H7 (cell line): ENCODE data around the gene HAP1. TPM values are rescaled to one million over a fixed set of nuclear protein-coding genes. Genes with fewer than 3 reads are reported as not detected.
"Not testable (repeated sequence)": the region's sequence is repeated elsewhere in the genome, so short reads cannot be mapped to it uniquely, and the experiment has no call there.

Experiments used
- DNase-seq: peaks from one replicate; pipeline ENCODE4 v3.0.0; 2012
- H3K27me3 ChIP-seq: 2 replicates; pipeline ENCODE4 v1.6.0; 2011; ENCODE audit warnings: mild to moderate bottlenecking, low read length; ENCODE audit not compliant: control insufficient read depth, insufficient read depth
- H3K36me3 ChIP-seq: replicated peaks from 2 replicates; pipeline ENCODE4 v1.5.1; 2011; ENCODE audit warnings: low read length; ENCODE audit not compliant: control insufficient read depth, insufficient read depth
- H3K4me3 ChIP-seq: 2 replicates; pipeline ENCODE4 v1.5.1; 2011; ENCODE audit warnings: low read depth, mild to moderate bottlenecking, control low read depth, low read length, moderate library complexity; ENCODE audit not compliant: insufficient read depth
- total RNA-seq: library from RNA; depleted of rRNA; stranded (reverse); fragments of >200 nt; shearing (Covaris generic); gene quantifications from 2 replicates; pipeline ENCODE4 v1.2.3, GENCODE V29; 2014; rRNA removed

The HAP1 gene
- total RNA-seq, 1 experiment from 2014 or later, result 0.28 TPM

GRCh38 chr17:41683441-41684007 is 50.9 kb downstream of the HAP1 start:
- DNase-seq, result no peak
- H3K36me3 ChIP-seq, result no peaks in the 10 kb centered on the region
- H3K27me3 ChIP-seq, result no peaks in the 10 kb centered on the region
- H3K4me3 ChIP-seq, result no peak overlapping the region

GRCh38 chr17:41682631-41683030 is 51.8 kb downstream of the HAP1 start:
- no peak for DNase-seq
- Histone ChIP-seq H3K36me3 (no peaks in the 10 kb centered on the region), H3K27me3 (no peaks in the 10 kb centered on the region), H3K4me3 (no peak overlapping the region)

- no peak for DNase-seq
- Histone ChIP-seq H3K4me3 (no peak overlapping the region), H3K27me3 (no peaks in the 10 kb centered on the region), H3K36me3 (no peaks in the 10 kb centered on the region)
Observed at GRCh38 chr17:41681776-41682175, 52.7 kb downstream of the HAP1 start.

- no peaks in the 10 kb centered on the region for H3K27me3 ChIP-seq
- no peak for DNase-seq
- H3K36me3 ChIP-seq, result no peaks in the 10 kb centered on the region
- H3K4me3 ChIP-seq, result no peak overlapping the region
Observed at GRCh38 chr17:41680426-41681040, 53.9 kb downstream of the HAP1 start.

- no peak for DNase-seq
- Histone ChIP-seq H3K4me3 (no peak overlapping the region), H3K36me3 (no peaks in the 10 kb centered on the region), H3K27me3 (no peaks in the 10 kb centered on the region)
Observed at GRCh38 chr17:41679740-41680425, 54.6 kb downstream of the HAP1 start.

- no peaks in the 10 kb centered on the region for H3K27me3 ChIP-seq
- H3K4me3 ChIP-seq, result no peak overlapping the region
- DNase-seq, result no peak
- no peaks in the 10 kb centered on the region for H3K36me3 ChIP-seq
Observed at GRCh38 chr17:41678907-41679739, 55.3 kb downstream of the HAP1 start.

- Histone ChIP-seq H3K36me3 (no peaks in the 10 kb centered on the region), H3K27me3 (no peaks in the 10 kb centered on the region), H3K4me3 (no peak overlapping the region)
- DNase-seq, result no peak
Observed at GRCh38 chr17:41678411-41678906, 56.0 kb downstream of the HAP1 start.

- H3K36me3 ChIP-seq, result no peaks in the 10 kb centered on the region
- H3K27me3 ChIP-seq, result no peaks in the 10 kb centered on the region
- no peak overlapping the region for H3K4me3 ChIP-seq
- no peak for DNase-seq
Observed at GRCh38 chr17:41676058-41676419, 58.4 kb downstream of the HAP1 start.

GRCh38 chr17:41675157-41676057 is 59.0 kb downstream of the HAP1 start:
- H3K36me3 ChIP-seq, H3K4me3 ChIP-seq, DNase-seq, H3K27me3 ChIP-seq: not testable (repeated sequence)

Other genes starting within 250 kb of the HAP1 start
- not detected in 2 replicates for gene KRT36, start 244.7 kb downstream of the HAP1 start, total RNA-seq
- gene KRT13, start 229.0 kb downstream of the HAP1 start, total RNA-seq, result not detected in 2 replicates
- gene KRT15, start 215.8 kb downstream of the HAP1 start, total RNA-seq, result 0.52 and 0.59 TPM in 2 replicates
- gene KRT19, start 206.3 kb downstream of the HAP1 start, total RNA-seq, result 44.9 and 116 TPM in 2 replicates
- not detected in 2 replicates for gene KRT9, start 162.6 kb downstream of the HAP1 start, total RNA-seq
- gene KRT14, start 147.7 kb downstream of the HAP1 start, total RNA-seq, result not detected in 2 replicates
- gene KRT16, start 121.9 kb downstream of the HAP1 start, total RNA-seq, result not detected in 2 replicates
- 0.07 TPM in 1 of 2 replicates, not detected in the other for gene KRT17, start 110.1 kb downstream of the HAP1 start, total RNA-seq
- 62.6 and 74.3 TPM in 2 replicates for gene EIF1, start 45.8 kb downstream of the HAP1 start, total RNA-seq
- gene GAST, start 22.3 kb downstream of the HAP1 start, total RNA-seq, result not detected in 2 replicates
- 58.4 and 68.5 TPM in 2 replicates for gene JUP, start 52.1 kb upstream of the HAP1 start, total RNA-seq
- 34.7 and 44.6 TPM in 2 replicates for gene P3H4, start 77.3 kb upstream of the HAP1 start, total RNA-seq
- gene FKBP10, start 78.4 kb upstream of the HAP1 start, total RNA-seq, result 206 and 213 TPM in 2 replicates
- gene NT5C3B, start 101.6 kb upstream of the HAP1 start, total RNA-seq, result 62.2 and 77.1 TPM in 2 replicates
- 0.10 and 1.1 TPM in 2 replicates for gene KLHL10, start 103.2 kb upstream of the HAP1 start, total RNA-seq
- 14.7 and 18.1 TPM in 2 replicates for gene KLHL11, start 130.8 kb upstream of the HAP1 start, total RNA-seq
- gene ACLY, start 184.3 kb upstream of the HAP1 start, total RNA-seq, result 235 and 260 TPM in 2 replicates
- gene ODAD4, start 196.0 kb upstream of the HAP1 start, total RNA-seq, result 0.28 and 0.85 TPM in 2 replicates
- gene CNP, start 232.2 kb upstream of the HAP1 start, total RNA-seq, result 32.8 and 46.1 TPM in 2 replicates